A549 (cell line): Measurements from ENCODE around the gene SLC6A12. TPM values are rescaled to one million over a fixed set of nuclear protein-coding genes. Genes with fewer than 3 reads are reported as not detected.

Experiments used
- ATAC-seq, 2 experiments: fragments of 200-7000 bp in 1 of 2; fragments of >200 bp in 1 of 2; cut with Nextera tagmentation in 1 of 2; cut with Tn5 transposase in 1 of 2; 3 replicates each; pipeline versions ENCODE4 v1.8.0 to v1.9.1; 2018 to 2020; ENCODE audit warnings: mild to moderate bottlenecking in 1 of 2, moderate library complexity in 1 of 2
- CTCF ChIA-PET: fragments of 300-600 bp; sonication (Branson Sonifier 250); formaldehyde crosslinking; extraction: SDS; loops from one replicate; lab custom pipeline; 2021; ENCODE audit warnings: antibody characterized with exemption, inconsistent platforms; lab: Yijun Ruan, JAX
- POLR2A ChIA-PET: fragments of 350-600 bp; formaldehyde crosslinking; extraction: SDS; loops from one replicate; lab custom pipeline; 2021; ENCODE audit warnings: antibody characterized with exemption, inconsistent platforms; lab: Yijun Ruan, JAX
- DNase-seq, 2 experiments: peaks; one replicate each; pipeline versions ENCODE4 v3.0.0 to v3.0.0-alpha.2; 2011 to 2016; ENCODE audit warnings: low read depth in 1 of 2, low spot score in 1 of 2
- FAIRE-seq: peaks from 2 replicates; lab custom pipeline; 2011; peaks lifted over from hg19 to GRCh38; lab: Jason Lieb, UNC
- H3K27ac ChIP-seq, 2 experiments: fragments of >200 bp; sonication (Bioruptor Twin); formaldehyde crosslinking; 3 replicates each; pipeline ENCODE4 v1.5.1; 2016 to 2017
- H3K4me1 ChIP-seq: fragments of >200 bp; sonication (Bioruptor Twin); formaldehyde crosslinking; 3 replicates; pipeline ENCODE4 v1.6.1; 2016
- H3K4me2 ChIP-seq: fragments of >200 bp; sonication (Bioruptor Twin); formaldehyde crosslinking; 3 replicates; pipeline ENCODE4 v1.6.1; 2016
- H3K4me3 ChIP-seq: fragments of >200 bp; sonication (Bioruptor Twin); formaldehyde crosslinking; 3 replicates; pipeline ENCODE4 v1.5.1; 2016
- H3K9me3 ChIP-seq: fragments of >200 bp; sonication (Bioruptor Twin); formaldehyde crosslinking; 3 replicates; pipeline ENCODE4 v1.6.1; 2016
- BHLHE40 ChIP-seq: IDR thresholded peaks from 2 replicates; pipeline ENCODE4 v1.6.1; 2012; ENCODE audit warnings: low read depth, low read length, inconsistent platforms
- CBX2 ChIP-seq: fragments of 200-600 bp; sonication (generic); IDR thresholded peaks from 2 replicates; pipeline ENCODE4 v1.6.1; 2016; ENCODE audit warnings: low read depth, mild to moderate bottlenecking, borderline replicate concordance
- CBX8 ChIP-seq: fragments of 200-600 bp; sonication (generic); IDR thresholded peaks from 2 replicates; pipeline ENCODE4 v1.6.1; 2016
- CHD2 ChIP-seq: fragments of 150-350 bp; IDR thresholded peaks from 2 replicates; pipeline ENCODE4 v1.6.1; 2014; ENCODE audit warnings: low read length; ENCODE audit not compliant: partially characterized antibody
- CHD4 ChIP-seq: fragments of 200-600 bp; sonication (generic); IDR thresholded peaks from 2 replicates; pipeline ENCODE4 v1.6.1; 2016; ENCODE audit warnings: antibody characterized with exemption, mild to moderate bottlenecking, borderline replicate concordance
- EHF ChIP-seq: fragments of 250-450 bp; sonication (Bioruptor Pico); IDR thresholded peaks from 2 replicates; pipeline ENCODE4 v1.5.0; 2020; ENCODE audit warnings: mild to moderate bottlenecking
- EP300 ChIP-seq, 2 experiments: fragments of >200 bp; sonication (Bioruptor Twin); formaldehyde crosslinking; IDR thresholded peaks; 2 replicates in 1 of 2; 3 replicates in 1 of 2; pipeline ENCODE4 v1.6.1; 2016 to 2017
- HDAC2 ChIP-seq: fragments of 200-600 bp; sonication (generic); IDR thresholded peaks from 2 replicates; pipeline ENCODE4 v1.6.1; 2016
- HOXB13 ChIP-seq: fragments of 250-450 bp; sonication (Bioruptor Pico); IDR thresholded peaks from 2 replicates; pipeline ENCODE4 v1.5.0; 2020; ENCODE audit warnings: low read depth, mild to moderate bottlenecking, moderate library complexity
- HOXB5 ChIP-seq: fragments of 250-450 bp; sonication (Bioruptor Pico); IDR thresholded peaks from 2 replicates; pipeline ENCODE4 v1.5.0; 2020; ENCODE audit warnings: mild to moderate bottlenecking, moderate library complexity
- KDM5A ChIP-seq: fragments of 200-600 bp; sonication (generic); IDR thresholded peaks from 2 replicates; pipeline ENCODE4 v1.6.1; 2016; ENCODE audit warnings: antibody characterized with exemption, mild to moderate bottlenecking
- MAFK ChIP-seq: fragments of 450-650 bp; IDR thresholded peaks from 2 replicates; pipeline ENCODE4 v1.6.1; 2014; ENCODE audit not compliant: partially characterized antibody
- MAZ ChIP-seq: fragments of 150-350 bp; IDR thresholded peaks from 2 replicates; pipeline ENCODE4 v1.6.1; 2014; ENCODE audit warnings: antibody characterized with exemption, low read depth, low read length, borderline replicate concordance
- NFE2L2 ChIP-seq: fragments of 150-350 bp; conservative IDR thresholded peaks from 2 replicates; pipeline ENCODE4 v1.6.1; 2014; ENCODE audit warnings: low read length
- NPAS2 ChIP-seq: fragments of 250-450 bp; sonication (Bioruptor Pico); IDR thresholded peaks from 2 replicates; pipeline ENCODE4 v1.8.0; 2022; ENCODE audit warnings: mild to moderate bottlenecking, moderate library complexity, borderline replicate concordance
- NR3C1 ChIP-seq: fragments of >200 bp; sonication (Bioruptor Twin); formaldehyde crosslinking; IDR thresholded peaks from 3 replicates; pipeline ENCODE4 v1.6.1; 2017
- PHF8 ChIP-seq: fragments of 200-600 bp; sonication (generic); IDR thresholded peaks from 2 replicates; pipeline ENCODE4 v1.6.1; 2016; ENCODE audit warnings: low read depth, mild to moderate bottlenecking, antibody characterized with exemption, moderate library complexity, borderline replicate concordance
- RAD21 ChIP-seq, 2 experiments: fragments of >200 bp in 1 of 2; sonication (Bioruptor Twin) in 1 of 2; formaldehyde crosslinking in 1 of 2; IDR thresholded peaks in 1 of 2; conservative IDR thresholded peaks in 1 of 2; 2 replicates in 1 of 2; 3 replicates in 1 of 2; pipeline ENCODE4 v1.6.1; 2012 to 2018; ENCODE audit warnings: inconsistent platforms in 1 of 2
- RARB ChIP-seq: fragments of 250-450 bp; sonication (Bioruptor Pico); IDR thresholded peaks from 2 replicates; pipeline ENCODE4 v1.8.0; 2021; ENCODE audit warnings: mild to moderate bottlenecking, moderate library complexity
- RNF2 ChIP-seq: fragments of 200-600 bp; sonication (generic); IDR thresholded peaks from 2 replicates; pipeline ENCODE4 v1.6.1; 2016; ENCODE audit warnings: low read depth, mild to moderate bottlenecking, antibody characterized with exemption, moderate library complexity, borderline replicate concordance
- TFCP2L1 ChIP-seq: fragments of 250-450 bp; sonication (Bioruptor Pico); IDR thresholded peaks from 2 replicates; pipeline ENCODE4 v1.5.0; 2021; ENCODE audit warnings: mild to moderate bottlenecking
- ZNF302 ChIP-seq: fragments of 250-450 bp; sonication (Bioruptor Pico); IDR thresholded peaks from 2 replicates; pipeline ENCODE4 v1.9.0; 2021; ENCODE audit warnings: inconsistent platforms, mild to moderate bottlenecking, moderate library complexity
- ZSCAN20 ChIP-seq: fragments of 250-450 bp; sonication (Bioruptor Pico); IDR thresholded peaks from 2 replicates; pipeline ENCODE4 v1.8.0; 2022; ENCODE audit warnings: mild to moderate bottlenecking, moderate library complexity
- WGBS: methylation state at CpG from one replicate; pipeline ENCODE4 v1.1.6; 2017; ENCODE audit errors: missing lambda C conversion rate; 5-methylcytosine and 5-hydroxymethylcytosine counted together
- polyA plus RNA-seq, 4 experiments: library from polyadenylated mRNA; depleted of rRNA in 3 of 4; stranded (reverse); fragments of >200 nt; fragmentation: RNase III in 1 of 4; extraction: RNeasy Plus Mini Kit Qiagen cat#74134 plus additional on column Dnase treatment in 1 of 4; gene quantifications; 2 replicates in 3 of 4; 3 replicates in 1 of 4; pipeline ENCODE4 v1.2.3, GENCODE V29; 2011 to 2017
- TF ChIP-seq, protein P1 (sequence below): fragments of >200 bp; sonication (Bioruptor Twin); formaldehyde crosslinking; IDR thresholded peaks from 2 replicates; pipeline ENCODE4 v1.6.1; 2016
- TF ChIP-seq, protein P2 (sequence below): fragments of 250-450 bp; sonication (Bioruptor Pico); IDR thresholded peaks from 2 replicates; pipeline ENCODE4 v1.5.0; 2021; ENCODE audit warnings: mild to moderate bottlenecking, moderate library complexity, borderline replicate concordance

Gene SLC6A12
- polyA plus RNA-seq, 2 of the 4 experiments (the other 2 are of a cell fraction), result 0.78 to 4.4 TPM

DNA sequence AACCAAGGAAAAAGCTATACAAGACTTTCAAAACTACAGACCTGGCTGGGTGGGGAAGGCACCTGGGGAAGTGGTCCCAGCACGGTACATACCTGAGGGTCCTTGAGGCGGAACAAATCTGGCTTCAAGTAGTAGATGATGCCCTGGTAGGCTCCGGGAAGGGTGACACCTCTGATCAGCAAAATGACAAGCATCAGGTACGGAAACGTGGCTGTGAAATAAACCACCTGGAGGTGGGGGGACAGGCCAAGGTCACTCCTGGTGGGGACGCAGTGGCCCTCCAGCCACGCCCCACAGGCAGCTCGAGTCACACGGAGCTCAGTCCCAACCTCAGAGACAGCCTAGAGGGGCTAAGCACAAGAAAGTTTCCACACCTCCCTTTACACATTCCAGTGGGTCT is 15.3 kb downstream of the SLC6A12 start:
- POLR2A ChIA-PET, result no interaction called here
- no peak for DNase-seq
- TF ChIP-seq RNF2 (no peak), CBX8 (no peak), CHD4 (no peak), HOXB5 (no peak), BHLHE40 (no peak), NPAS2 (CRISPR knock-in tag) (no peak), MAFK (no peak), EHF (CRISPR knock-in tag) (no peak), KDM5A (no peak), EP300 (IDR thresholded peaks at IDR 0.05) (no peak)
- TF ChIP-seq, protein P1, sequence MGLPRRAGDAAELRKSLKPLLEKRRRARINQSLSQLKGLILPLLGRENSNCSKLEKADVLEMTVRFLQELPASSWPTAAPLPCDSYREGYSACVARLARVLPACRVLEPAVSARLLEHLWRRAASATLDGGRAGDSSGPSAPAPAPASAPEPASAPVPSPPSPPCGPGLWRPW, result no peak
- TF ChIP-seq, all 56 proteins: peak for 0
- 59% methylated on average over 9 of the region's 9 CpGs for WGBS
- CTCF ChIA-PET, result interaction anchor here (0.6 to 4.3 kb wide), 10 partner anchors 8 to 81 kb away, joined by 3 to 26 read pairs (median 3); no protein-coding TSS in a partner anchor
- Histone ChIP-seq H3K4me3 (no peak overlapping the region), H3K4me1 (peaks cover 7% of the 10 kb centered on the region; the same call in 2 of the 3 replicates), H3K27ac (no peak overlapping the region), H3K9me3 (no peaks in the 10 kb centered on the region), H3K4me2 (no peak overlapping the region; the same call in 1 of the 3 replicates)
- ATAC-seq (no peak), FAIRE-seq (no peak)

DNA sequence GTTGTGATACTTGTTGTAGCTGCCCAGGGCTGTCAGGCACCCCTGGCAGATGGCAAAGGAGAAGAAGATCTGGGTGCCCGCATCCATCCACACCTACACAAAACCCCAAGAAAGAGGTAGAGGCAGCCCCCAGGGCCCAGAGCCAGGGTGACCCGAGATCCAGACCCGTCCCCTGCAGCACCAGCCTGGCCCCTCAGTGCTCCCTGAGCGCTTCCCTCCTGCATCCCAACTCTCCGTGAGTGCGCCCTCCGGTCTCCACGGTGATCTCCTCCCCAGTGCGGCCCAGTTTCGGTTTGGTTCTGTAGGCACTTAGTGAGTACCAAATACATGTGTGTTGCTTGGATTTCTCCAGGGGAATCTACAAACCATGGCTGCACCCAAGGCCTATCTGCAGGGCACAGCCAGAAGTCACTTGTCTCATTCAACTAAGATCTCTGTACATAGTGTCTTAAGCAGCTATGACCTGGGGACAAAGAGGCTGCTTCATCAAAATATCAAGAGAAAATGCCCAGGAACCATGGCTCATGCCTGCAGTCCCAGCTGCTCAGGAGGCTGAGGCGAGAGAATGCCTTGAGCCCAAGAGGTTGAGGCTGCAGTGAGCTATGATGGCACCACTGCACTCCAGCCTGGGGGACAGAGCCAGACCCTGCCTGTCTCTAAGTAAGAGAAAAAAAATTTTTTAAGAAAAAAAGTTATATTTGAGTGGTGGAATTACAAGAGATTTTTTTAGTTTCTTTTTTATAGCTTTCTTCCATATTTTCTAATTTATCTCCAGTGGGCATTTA is 15.9 kb downstream of the SLC6A12 start:
- Histone ChIP-seq H3K4me2 (no peak overlapping the region), H3K9me3 (no peaks in the 10 kb centered on the region), H3K4me1 (peaks cover 7% of the 10 kb centered on the region; the same call in 2 of the 3 replicates)
- CTCF ChIA-PET, result interaction anchor here (0.6 to 4.3 kb wide), 10 partner anchors 8 to 80 kb away, joined by 3 to 26 read pairs (median 3); no protein-coding TSS in a partner anchor
- no peak for TF ChIP-seq RAD21 (conservative IDR thresholded peaks at IDR 0.05 in 1 of 2, IDR thresholded peaks at IDR 0.05 in 1 of 2)
- no peak for TF ChIP-seq CHD2
- no peak for TF ChIP-seq EHF (CRISPR knock-in tag)
- no peak for TF ChIP-seq HOXB13 (CRISPR knock-in tag)
- no peak for TF ChIP-seq CBX2
- no peak for TF ChIP-seq EP300 (IDR thresholded peaks at IDR 0.05)
- no peak for TF ChIP-seq ZNF302
- no peak for TF ChIP-seq NFE2L2
- TF ChIP-seq HDAC2, result no peak
- no peak for TF ChIP-seq MAZ
- no peak for TF ChIP-seq RARB (CRISPR knock-in tag)
- TF ChIP-seq, protein P2, sequence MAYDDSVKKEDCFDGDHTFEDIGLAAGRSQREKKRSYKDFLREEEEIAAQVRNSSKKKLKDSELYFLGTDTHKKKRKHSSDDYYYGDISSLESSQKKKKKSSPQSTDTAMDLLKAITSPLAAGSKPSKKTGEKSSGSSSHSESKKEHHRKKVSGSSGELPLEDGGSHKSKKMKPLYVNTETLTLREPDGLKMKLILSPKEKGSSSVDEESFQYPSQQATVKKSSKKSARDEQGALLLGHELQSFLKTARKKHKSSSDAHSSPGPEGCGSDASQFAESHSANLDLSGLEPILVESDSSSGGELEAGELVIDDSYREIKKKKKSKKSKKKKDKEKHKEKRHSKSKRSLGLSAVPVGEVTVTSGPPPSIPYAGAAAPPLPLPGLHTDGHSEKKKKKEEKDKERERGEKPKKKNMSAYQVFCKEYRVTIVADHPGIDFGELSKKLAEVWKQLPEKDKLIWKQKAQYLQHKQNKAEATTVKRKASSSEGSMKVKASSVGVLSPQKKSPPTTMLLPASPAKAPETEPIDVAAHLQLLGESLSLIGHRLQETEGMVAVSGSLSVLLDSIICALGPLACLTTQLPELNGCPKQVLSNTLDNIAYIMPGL (CRISPR knock-in tag), result no peak
- TF ChIP-seq ZSCAN20 (CRISPR knock-in tag), result no peak
- TF ChIP-seq TFCP2L1 (CRISPR knock-in tag), result no peak
- TF ChIP-seq PHF8, result no peak
- TF ChIP-seq NR3C1, result no peak
- TF ChIP-seq, all 56 proteins: peak for 0
- no peak for ATAC-seq
- 75% methylated on average over 10 of the region's 11 CpGs for WGBS
- POLR2A ChIA-PET, result no interaction called here
- H3K27ac ChIP-seq, result no peak overlapping the region
- FAIRE-seq, result no peak
- no peak for DNase-seq
- H3K4me3 ChIP-seq, result no peak overlapping the region
